Endothelial cell (in vitro differentiated cells): Measurements from ENCODE around the gene B4GAT1. TPM values are rescaled to one million over a fixed set of nuclear protein-coding genes. Genes with fewer than 3 reads are reported as not detected.
"Not testable (repeated sequence)": the region's sequence is repeated elsewhere in the genome, so short reads cannot be mapped to it uniquely, and the experiment has no call there.

Experiments used
- DNase-seq: peaks from one replicate; pipeline ENCODE4 v3.0.0; 2021; ENCODE audit warnings: low spot score
- H3K27ac Mint-ChIP-seq: one replicate; pipeline ENCODE4 v1.8.0; 2021; ENCODE audit warnings: mixed read lengths, inconsistent platforms; ENCODE audit not compliant: unreplicated experiment
- H3K27me3 Mint-ChIP-seq: one replicate; pipeline ENCODE4 v1.8.0; 2021; ENCODE audit warnings: mild to moderate bottlenecking, moderate library complexity, mixed read lengths, inconsistent platforms; ENCODE audit not compliant: unreplicated experiment
- H3K36me3 Mint-ChIP-seq: one replicate; pipeline ENCODE4 v1.8.0; 2021; ENCODE audit warnings: mild to moderate bottlenecking, low read depth, mixed read lengths, inconsistent platforms; ENCODE audit not compliant: unreplicated experiment
- H3K4me1 Mint-ChIP-seq: one replicate; pipeline ENCODE4 v1.8.0; 2021; ENCODE audit warnings: mild to moderate bottlenecking, mixed read lengths, inconsistent platforms; ENCODE audit not compliant: unreplicated experiment
- H3K4me3 Mint-ChIP-seq: one replicate; pipeline ENCODE4 v1.8.0; 2021; ENCODE audit warnings: mild to moderate bottlenecking, mixed read lengths, inconsistent platforms; ENCODE audit not compliant: unreplicated experiment
- H3K9me3 Mint-ChIP-seq: one replicate; pipeline ENCODE4 v1.8.0; 2021; ENCODE audit warnings: mixed read lengths, inconsistent platforms; ENCODE audit not compliant: unreplicated experiment
- CTCF ChIP-seq: fragments of 200-600 bp; sonication (generic); IDR thresholded peaks from one replicate; pipeline ENCODE4 v1.5.0; 2021; ENCODE audit warnings: antibody characterized with exemption; ENCODE audit not compliant: unreplicated experiment
- total RNA-seq: library from RNA; stranded (reverse); fragmentation: NEBNext Ultra II Directional; extraction: Animal tissue kit (Norgen Biotek cat#: 25700); gene quantifications from one replicate; pipeline ENCODE4 v1.2.1, GENCODE V29; 2021; ENCODE audit not compliant: unreplicated experiment

Gene B4GAT1
- total RNA-seq, 1 donor from 2014 or later, result 21.4 TPM

- Mint-ChIP-seq H3K4me3 (no peak overlapping the region), H3K36me3 (no peaks in the 10 kb centered on the region), H3K27me3 (peaks cover 3% of the 10 kb centered on the region), H3K9me3 (no peaks in the 10 kb centered on the region), H3K4me1 (peaks cover 7% of the 10 kb centered on the region), H3K27ac (no peak overlapping the region)
- peak; percentile 96 for TF ChIP-seq CTCF
- DNase-seq, result peak; percentile 88
These were observed 39.0 kb upstream of the B4GAT1 start for GRCh38 chr11:66386171-66387069.

GRCh38 chr11:66384316-66384715 lies 36.9 kb upstream of the B4GAT1 start:
- H3K27ac Mint-ChIP-seq, H3K27me3 Mint-ChIP-seq: not testable (repeated sequence)

GRCh38 chr11:66380264-66380663 lies 32.8 kb upstream of the B4GAT1 start:
- H3K36me3 Mint-ChIP-seq, H3K27me3 Mint-ChIP-seq, DNase-seq, H3K27ac Mint-ChIP-seq, H3K4me3 Mint-ChIP-seq, H3K9me3 Mint-ChIP-seq, H3K4me1 Mint-ChIP-seq: not testable (repeated sequence)

More at GRCh38 chr11:66384316-66384715, 36.9 kb upstream of the B4GAT1 start:
- not testable (repeated sequence) for H3K4me3 Mint-ChIP-seq, H3K4me1 Mint-ChIP-seq, H3K36me3 Mint-ChIP-seq, H3K9me3 Mint-ChIP-seq, DNase-seq

GRCh38 chr11:66373690-66374287 lies 26.4 kb upstream of the B4GAT1 start:
- H3K9me3 Mint-ChIP-seq, H3K4me1 Mint-ChIP-seq, DNase-seq, H3K27me3 Mint-ChIP-seq, H3K27ac Mint-ChIP-seq, H3K36me3 Mint-ChIP-seq, H3K4me3 Mint-ChIP-seq: not testable (repeated sequence)

GRCh38 chr11:66373265-66373664 lies 25.8 kb upstream of the B4GAT1 start:
- DNase-seq, result no peak
- Mint-ChIP-seq H3K9me3 (no peaks in the 10 kb centered on the region), H3K27ac (no peak overlapping the region), H3K36me3 (peaks cover 5% of the 10 kb centered on the region), H3K4me3 (no peak overlapping the region), H3K27me3 (peaks cover 9% of the 10 kb centered on the region), H3K4me1 (peaks cover 8% of the 10 kb centered on the region)
- TF ChIP-seq CTCF, result no peak

GRCh38 chr11:66371627-66372415 lies 24.4 kb upstream of the B4GAT1 start, which contains the start of gene SLC29A2:
Gene SLC29A2, minus strand, starts transcription at chr11:66371760. Its CDS starts 169 bp downstream, at chr11:66371591.
- no peak for TF ChIP-seq CTCF
- no peak within 1 kb of the TSS for H3K27ac Mint-ChIP-seq
- H3K4me1 Mint-ChIP-seq, result peaks cover 8% of the 10 kb centered on the region
- peaks cover 10% of the 10 kb centered on the region for H3K36me3 Mint-ChIP-seq
- H3K27me3 Mint-ChIP-seq, result peaks cover 15% of the 10 kb centered on the region
- H3K4me3 Mint-ChIP-seq, result peak within 1 kb of the TSS; percentile 92
- DNase-seq, result peak; percentile 64
- H3K9me3 Mint-ChIP-seq, result no peaks in the 10 kb centered on the region
